ENCODE measurements around the gene PDGFD. TPM values are rescaled to one million over a fixed set of nuclear protein-coding genes. Genes with fewer than 3 reads are reported as not detected.

The PDGFD gene
- total RNA-seq, 1 experiment from 2014 or later: 38.6 TPM

DNA sequence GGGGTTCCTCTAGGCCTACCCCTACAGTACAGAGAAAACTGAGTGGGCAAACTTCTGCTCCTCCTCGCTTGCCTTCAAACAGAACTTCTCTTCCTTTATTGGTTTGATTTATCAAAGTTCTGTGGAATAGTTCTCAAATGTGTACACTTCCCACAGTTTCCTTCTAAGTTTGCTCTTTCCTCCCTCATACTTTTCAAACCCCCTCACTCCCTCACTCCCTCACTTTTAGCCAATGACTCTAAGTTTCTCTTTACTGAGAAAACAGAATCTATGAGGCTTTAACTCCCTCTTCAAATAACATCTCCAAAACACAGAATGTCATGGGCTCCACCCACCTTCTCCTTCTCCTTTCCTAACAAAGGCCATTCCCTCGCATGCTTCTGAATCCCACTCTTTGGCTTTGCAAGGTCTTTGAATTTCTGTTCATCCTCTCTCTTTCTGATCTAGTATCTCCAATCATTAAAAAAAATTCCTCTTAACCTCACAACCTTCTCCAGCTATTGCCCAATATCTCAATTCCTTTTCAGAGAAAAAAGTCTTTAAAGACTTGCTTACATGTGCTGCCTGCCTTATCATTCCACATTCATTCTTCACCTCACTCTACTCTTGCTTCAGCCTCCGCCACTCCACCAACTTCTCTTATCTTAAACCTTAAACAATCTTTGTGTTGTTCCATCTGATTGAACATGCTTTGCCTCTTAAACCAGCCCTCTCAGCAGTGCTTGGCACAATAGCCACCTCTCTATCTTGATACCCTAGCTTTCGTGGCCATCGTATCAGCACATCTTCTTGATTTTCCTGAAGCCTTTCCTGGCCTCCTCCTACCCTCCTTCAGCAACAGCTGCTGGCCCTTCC, 70.3 kb downstream of the PDGFD start:
- no peak for DNase-seq (ENCODE audit: low read depth)

DNA sequence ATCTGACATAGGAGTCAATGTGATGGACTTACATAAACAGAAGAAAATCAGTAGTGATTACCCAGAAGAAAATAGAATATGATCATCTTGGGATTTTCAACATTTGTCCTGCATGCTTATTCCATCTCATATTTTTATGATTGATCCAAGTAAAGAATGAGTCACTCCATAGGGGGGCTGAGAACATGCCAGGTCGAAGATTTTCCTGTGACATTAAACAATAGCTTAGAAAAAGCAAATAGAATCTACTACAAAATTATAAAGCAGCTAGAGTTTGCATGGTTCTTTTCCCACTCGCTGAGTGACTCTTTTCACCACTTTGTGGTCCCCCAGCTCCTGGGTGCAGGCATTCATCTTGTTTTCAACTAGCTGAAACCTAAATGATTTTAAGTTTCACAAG, 71.2 kb downstream of the PDGFD start:
- DNase-seq (ENCODE audit: low read depth): no peak

DNA sequence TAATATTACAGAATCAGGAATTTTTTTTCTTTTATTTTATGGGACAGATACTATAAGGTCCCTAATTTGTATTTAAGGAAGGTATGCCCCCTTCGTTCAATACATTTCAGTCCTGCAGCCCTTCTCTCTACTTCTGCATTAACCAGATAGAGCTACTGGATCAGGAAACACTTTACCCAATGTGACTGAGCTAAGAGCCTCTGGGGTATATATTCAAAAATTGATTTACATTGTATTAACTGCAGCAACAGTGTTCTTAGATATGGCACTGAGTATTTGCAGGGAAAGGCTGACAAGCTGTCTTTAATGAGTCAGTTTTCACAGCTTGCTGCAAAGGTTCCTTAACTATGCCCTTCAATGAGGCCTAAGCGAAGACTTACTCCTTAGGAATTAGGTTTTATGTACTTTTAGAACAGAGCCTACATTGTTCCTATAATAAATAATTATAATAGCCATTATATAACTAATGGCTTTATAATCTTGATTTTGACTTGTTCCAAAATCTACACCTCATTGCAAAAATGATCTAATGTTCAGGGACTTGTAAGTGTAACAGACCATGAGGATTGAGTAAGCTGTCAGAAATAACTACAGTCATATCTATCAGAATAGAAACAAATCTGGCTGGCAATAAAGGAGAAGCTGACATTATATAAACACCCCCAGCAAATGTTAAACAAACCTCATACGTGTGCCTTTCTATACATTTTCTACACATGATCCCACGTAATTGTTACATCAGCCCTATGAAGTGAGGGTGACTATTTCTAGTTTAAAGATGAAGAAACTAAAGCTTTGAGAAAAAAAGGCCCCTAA, 72.5 kb downstream of the PDGFD start:
- DNase-seq (ENCODE audit: low read depth): no peak

DNA sequence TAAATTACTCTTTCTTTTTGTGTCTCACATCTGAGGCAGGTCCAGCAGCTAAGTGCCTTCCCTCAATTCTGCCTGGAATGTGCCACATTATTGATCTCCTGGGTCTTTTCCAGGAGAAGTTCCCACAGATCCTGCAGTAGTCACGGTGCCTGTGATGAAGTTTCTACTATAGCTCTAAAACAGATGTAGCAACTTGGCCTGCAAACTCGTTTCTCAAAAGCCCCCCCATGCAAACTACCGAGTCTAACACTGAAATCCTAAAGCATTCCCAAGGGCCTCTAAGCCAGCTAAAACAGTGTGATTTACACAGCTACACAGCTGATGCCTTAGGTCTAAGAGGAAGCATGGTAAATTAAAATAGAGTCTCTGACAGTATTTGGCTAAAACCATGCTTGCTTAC, 73.2 kb downstream of the PDGFD start:
- no peak for DNase-seq (ENCODE audit: low read depth)

DNA sequence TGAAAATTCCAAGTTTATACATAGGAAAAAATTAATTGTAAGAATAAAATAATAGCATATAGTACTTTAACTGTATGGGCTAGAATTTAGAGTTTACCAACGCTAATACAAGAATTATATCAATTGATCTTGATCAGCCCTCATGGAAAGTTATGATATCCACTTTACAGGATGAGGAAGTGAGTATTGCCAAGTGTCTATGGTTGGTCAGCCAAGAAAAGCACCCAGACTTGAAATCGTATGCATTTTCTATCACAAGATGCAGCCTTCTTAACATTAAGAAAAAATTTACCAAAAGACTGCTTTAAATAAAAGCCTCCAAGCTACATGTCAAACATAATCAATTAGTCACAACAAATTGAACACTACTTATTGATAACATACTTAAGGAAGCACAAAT, 74.5 kb downstream of the PDGFD start:
- no peak for DNase-seq (ENCODE audit: low read depth)

DNA sequence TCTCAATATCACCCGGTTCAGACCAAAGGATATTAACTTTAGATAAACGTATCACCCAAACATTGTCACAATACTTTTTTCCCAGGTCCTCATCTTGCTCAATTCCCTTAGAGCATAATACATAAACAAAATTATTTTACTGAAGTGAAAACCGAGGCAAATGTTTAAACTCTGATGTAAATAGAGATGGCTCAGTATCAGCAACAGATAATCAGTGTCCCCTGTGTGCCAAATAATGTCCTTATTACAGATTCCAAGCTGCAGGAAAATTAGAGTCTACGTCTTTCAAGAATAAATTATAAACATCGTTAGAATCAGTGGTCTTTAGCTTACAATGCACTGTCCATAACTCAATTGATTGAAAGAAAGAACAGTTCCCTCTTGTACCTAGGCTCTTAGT, 77.3 kb downstream of the PDGFD start:
- DNase-seq (ENCODE audit: low read depth): no peak

DNA sequence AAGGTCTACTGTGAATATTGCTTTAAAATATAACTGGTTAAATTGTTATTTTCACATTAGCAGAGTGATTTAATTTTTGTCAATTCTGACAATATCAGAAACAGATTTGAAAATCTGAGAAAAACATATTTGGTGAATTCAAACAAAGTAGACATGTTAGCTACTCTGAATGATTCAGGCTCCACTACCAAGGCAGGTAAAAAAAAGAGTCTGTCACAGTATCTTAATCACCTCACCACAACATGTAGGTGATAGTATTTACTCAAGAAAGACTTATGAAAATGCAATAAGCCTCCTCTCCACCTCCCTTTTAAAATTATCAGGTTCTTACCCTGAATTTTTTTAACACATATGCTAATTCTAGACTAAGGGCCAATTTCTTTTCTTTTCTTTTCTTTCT, 85.0 kb downstream of the PDGFD start:
- no peak for DNase-seq (ENCODE audit: low read depth)

DNA sequence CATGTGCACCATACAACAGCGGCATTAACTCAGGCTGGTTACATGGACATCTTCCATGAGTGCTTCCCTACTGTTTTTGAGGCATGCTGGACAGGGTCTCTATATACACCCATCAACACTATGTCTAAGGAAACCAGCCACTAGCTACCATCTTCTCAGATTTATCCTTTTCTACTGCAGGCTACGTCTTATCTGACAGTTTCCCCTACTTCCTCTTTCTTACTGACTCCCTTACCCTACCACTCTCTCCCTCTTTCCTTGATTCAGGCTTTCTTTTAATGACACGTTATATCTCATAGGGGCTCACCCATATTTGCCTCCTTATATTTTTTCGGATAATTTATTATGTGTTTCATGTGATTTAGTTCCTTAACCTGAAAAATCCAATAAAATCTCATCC, 85.7 kb downstream of the PDGFD start:
- DNase-seq (ENCODE audit: low read depth): no peak

DNA sequence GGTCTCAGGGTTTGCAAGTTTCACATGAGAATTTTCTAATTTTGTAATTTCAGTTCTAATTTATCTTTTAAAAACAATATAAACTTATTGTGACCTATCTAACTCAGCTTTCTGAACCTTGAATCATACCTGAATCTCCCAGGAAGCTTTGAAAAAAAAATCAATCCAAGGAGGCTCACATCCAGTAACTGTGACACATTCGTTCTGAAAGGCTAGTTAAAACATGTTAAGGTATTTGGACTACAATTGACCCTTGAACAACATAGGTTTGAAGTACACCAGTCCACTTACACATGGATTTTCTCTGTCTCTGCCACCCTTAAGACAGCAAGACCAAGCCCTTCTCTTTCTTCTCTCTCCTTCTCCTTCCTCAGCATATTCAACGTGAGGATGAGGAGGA, 87.5 kb downstream of the PDGFD start:
- DNase-seq (ENCODE audit: low read depth): no peak

DNA sequence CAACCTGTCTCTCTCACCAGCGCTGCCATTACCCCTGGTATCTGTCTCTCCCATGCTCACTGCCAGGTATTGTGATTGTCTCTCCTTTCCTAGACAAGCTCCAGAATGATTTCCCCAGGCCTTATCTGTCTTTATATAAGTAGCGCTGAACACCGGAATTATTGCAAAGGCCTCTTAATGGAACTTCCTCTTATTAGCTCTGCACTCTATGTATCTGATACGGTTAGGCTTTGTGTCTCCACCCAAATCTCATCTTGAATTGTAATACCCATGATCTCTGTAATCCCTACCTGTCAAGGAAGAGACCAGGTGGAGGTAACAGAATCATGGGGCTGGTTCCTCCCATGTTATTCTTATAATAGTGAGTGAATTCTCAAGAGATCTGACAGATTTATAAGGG, 88.2 kb downstream of the PDGFD start:
- no peak for DNase-seq (ENCODE audit: low read depth)

DNA sequence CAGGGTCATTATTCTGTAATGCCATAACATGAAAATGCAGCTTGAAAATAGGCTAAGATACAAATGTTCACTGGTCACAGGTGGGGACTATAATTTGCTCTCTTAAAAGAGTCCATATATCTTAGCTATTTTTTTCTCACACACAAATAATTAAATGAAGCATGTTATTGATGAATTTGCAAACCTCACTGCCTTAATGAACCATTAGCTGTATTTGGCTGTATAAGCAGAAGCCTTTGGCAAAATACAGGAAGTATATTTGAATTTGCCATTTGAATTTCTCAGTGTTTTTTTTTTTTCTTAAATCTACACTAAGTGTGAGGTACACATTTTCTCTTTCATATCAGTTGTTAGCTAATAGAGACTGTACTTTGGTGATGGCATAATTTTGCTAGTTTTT, 88.9 kb downstream of the PDGFD start:
- no peak for DNase-seq (ENCODE audit: low read depth)

DNA sequence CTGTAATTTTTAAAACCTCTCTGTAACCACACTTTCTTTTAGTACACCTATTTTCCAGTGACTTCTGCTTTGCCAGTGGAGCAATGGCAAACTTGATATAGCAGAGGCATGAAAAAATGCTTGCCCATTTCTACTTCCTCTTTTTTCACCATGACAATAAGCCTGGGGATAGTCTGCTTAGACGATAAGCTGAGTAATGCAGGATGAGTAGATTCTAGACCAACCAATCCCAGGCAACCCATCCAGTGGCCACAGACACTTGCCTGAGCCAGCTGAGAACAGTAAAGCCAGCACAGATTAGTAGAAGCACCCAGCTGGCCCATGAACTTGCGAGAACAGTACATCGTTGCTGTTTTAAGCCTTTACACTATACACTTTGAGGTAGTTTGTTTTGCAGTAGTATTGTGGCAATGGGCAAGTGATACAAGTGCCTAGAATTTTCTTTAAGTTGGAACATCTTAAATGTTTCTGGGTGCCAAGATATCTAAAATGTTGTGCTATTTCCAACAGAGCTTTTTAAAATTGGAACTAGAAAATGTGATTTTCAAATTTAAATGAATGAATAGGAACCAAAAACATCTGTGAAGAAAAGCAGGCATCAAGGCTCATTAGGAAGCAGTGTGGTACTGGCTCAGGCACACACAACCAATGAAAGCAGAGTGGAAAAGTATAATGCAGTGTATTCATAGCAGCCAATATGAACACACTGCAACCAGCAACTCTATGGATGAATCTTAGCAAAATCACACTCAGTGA, 89.8 kb downstream of the PDGFD start:
- DNase-seq (ENCODE audit: low read depth): peak; percentile 75

DNA sequence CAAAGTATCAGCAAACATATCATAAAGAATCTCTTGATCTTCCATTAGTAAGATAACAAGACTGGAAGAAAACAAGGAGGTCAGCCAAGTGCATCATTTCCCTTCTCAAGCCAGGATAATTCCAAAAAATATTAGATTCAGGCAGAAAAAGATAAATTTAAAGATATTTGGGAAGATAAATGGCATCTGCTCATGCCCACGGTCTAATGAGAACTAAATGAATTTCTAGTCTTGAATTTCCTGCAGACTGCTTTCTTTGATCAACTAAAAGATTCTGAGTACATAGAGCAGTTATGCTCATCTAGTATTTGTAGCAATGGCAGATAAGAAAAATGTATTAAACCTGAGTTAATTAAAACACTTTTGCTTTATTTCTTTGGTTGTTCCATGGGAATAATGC, 96.4 kb downstream of the PDGFD start:
- no peak for DNase-seq (ENCODE audit: low read depth)

DNA sequence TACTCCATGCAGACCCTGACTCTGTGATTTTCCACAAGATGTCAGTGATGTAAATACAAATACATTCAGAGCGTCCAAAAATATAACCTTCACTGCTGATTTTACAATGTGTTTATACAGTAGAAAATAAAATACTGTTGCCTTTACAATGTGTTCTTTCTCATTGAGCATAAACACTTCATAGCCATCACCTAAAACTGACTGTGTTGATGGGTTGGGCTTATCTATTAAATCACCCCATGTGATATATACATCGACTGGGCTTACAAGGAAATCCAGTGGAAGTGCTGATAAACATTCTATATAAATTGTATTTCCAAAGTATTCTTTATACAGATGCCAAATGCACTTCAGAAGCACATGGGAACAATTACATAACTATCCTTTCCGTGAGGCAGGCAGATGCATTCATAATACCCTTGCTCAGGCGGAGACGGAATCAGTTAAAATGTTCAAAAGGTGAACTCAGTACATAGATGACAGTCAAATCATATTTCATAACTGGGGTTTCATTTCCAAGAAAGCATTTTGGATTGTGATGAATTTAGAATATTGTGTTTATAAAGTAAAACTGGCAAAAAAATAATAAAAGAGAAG, 99.8 kb downstream of the PDGFD start:
- DNase-seq (ENCODE audit: low read depth): no peak

DNA sequence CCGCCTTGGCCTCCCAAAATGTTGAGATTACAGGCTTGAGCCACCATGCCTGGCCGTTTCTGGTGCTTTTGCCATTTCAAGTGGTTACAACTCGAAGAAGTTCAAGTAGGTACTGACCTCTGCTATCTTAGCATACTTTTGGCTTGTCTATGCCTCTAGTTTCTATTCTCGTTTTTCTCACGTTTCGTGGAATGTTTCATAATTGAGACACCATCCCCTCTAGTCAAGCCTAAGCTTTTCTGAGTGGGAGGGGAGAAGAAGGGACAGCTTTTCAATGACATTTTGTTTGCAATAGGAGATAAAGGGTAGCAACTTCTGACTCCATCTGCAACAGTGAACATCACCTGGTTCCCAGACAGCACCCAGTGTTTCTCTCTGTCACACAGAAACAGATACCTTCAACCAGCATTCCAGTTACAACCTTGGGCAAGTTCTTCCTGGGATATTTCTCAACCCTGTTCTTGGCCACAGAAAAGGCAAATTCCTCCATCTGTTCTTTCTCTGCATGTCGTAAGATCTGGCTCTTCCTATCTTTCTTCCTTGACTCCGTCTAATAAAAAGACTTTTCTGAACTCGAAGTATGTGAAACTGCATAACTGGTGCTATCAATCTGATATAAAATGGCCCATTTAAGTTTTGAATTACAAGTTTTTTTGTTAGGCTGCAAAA, 102.0 kb downstream of the PDGFD start:
- no peak for DNase-seq (ENCODE audit: low read depth)

DNA sequence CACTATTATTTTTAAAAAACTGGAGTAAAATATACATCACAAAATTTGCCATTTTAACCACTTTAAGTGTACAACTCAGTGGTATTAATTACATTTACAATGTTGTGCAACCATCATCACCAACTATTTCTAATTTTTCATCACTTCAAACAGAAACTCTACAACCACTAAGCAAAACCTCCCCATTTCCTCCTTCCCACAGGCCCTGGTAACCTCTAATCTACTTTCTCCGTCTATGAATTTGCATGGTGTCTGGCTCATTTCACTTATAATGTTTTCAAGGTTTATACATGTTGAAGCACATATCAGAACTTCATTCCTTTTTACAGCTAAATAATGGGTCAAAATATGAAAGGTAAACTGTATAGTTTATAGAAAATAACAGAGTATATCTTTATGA, 103.1 kb downstream of the PDGFD start:
- no peak for DNase-seq (ENCODE audit: low read depth)

DNA sequence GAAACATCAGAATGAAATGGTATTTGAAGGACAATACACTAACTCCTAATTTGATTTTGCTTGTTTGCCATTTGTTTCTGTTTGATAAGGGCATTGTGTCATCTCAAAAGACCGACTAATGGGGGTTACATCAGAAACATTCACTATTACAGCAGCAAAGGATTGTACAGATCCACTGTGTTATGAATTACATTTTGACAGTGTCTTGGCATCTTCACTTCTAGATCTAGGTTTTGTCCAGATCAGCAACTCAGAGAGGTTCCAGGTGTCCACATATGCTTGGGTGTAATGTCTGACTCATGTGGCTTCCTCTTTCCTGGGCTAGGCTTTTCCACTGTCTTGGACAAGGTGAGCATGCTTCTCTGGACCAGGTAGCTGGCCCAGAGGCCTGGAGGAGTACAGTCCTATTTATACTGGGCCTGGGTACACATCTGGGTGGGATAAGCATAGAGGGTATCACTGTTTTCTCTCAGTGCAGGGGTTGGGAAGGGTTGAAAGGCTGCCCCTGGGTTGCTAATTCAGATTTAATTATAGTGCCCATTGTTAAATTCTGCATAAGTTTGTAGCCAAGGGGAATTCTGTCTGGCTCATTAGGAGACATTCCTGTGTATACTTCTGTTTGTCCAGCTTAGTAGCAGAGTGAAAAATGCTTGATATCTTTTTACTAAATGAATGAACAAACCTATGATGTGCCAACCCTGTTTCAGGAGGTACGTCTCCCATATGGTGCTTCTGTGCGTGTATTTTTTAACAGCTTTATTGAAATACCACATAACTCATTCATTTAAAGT, 103.7 kb downstream of the PDGFD start:
- DNase-seq (ENCODE audit: low read depth): no peak

DNA sequence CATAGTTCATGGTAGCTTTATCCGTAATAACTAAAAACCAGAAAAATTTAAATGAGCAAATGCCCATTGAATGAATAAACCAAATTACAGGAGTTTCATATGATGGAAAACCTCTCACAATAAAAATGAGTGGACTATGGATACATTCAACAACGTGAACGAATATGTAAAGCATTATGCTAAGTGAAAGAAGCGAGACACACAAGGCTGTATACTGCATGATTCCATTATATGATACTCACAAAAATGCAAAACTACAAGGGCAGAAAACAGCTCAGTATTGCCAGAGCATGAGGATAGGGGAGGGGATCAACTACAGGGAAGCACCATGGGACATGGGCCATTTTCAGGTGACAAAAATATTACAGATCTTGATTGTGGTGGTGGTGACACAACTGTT, 105.3 kb downstream of the PDGFD start:
- no peak for DNase-seq (ENCODE audit: low read depth)

DNA sequence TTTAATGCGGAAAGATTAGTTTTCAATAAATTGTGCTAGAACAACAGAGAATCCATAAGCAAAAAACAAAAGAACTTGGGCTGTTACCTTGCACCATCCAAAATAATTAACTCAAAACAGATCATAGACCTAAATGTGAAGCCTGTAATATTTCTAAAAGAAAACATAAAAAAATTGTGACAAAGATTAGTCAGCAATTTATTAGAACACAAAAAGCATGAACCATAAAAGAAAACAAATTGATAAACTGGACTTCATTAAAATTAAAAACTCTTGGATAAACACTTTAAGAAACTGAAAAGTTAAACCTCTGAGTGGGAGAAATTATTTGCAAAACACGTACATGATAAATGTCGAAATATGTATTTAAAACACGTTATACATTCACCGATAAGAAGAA, 106.0 kb downstream of the PDGFD start:
- DNase-seq (ENCODE audit: low read depth): no peak

DNA sequence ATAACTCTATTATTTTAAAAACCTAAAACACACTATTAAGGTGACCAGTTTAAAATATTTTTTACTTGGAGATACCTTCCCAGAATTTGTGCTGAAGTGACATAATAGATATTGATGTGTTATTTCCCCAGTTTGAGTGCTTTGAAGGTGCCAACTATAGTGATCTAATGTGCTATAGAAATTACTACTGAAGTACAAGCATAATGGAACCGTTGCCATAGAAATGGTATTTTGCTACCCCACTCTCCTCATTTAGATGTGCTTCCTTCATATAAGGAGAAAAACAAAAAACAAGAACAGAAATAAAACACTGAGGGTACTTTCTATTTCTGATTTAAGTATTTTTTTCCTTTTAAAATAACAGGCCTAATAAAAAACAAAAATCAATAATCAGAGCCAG, 108.4 kb downstream of the PDGFD start:
- DNase-seq (ENCODE audit: low read depth): no peak
